Mesothelial cell of epicardium (in vitro differentiated cells): ENCODE measurements around the gene PITRM1. TPM values are rescaled to one million over a fixed set of nuclear protein-coding genes. Genes with fewer than 3 reads are reported as not detected.
"Not testable (repeated sequence)": the region's sequence is repeated elsewhere in the genome, so short reads cannot be mapped to it uniquely, and the experiment has no call there.

Experiments
- DNase-seq, 2 experiments: peaks; one replicate each; pipeline ENCODE4 v3.0.0; 2021; ENCODE audit warnings: low spot score in 2 of 2; ENCODE audit not compliant: unreplicated experiment in 2 of 2
- H3K27ac Mint-ChIP-seq: 2 replicates; pipeline ENCODE4 v1.8.0; 2021; ENCODE audit warnings: mixed read lengths
- H3K27me3 Mint-ChIP-seq: 2 replicates; pipeline ENCODE4 v1.8.0; 2021; ENCODE audit warnings: low read depth, mixed read lengths
- H3K36me3 Mint-ChIP-seq: 2 replicates; pipeline ENCODE4 v1.8.0; 2021; ENCODE audit warnings: mixed read lengths
- H3K4me1 Mint-ChIP-seq: 2 replicates; pipeline ENCODE4 v1.8.0; 2021; ENCODE audit warnings: mixed read lengths
- H3K4me3 Mint-ChIP-seq: 2 replicates; pipeline ENCODE4 v1.8.0; 2021; ENCODE audit warnings: mild to moderate bottlenecking, moderate library complexity, mixed read lengths
- H3K9me3 Mint-ChIP-seq: 2 replicates; pipeline ENCODE4 v1.8.0; 2021; ENCODE audit warnings: mixed read lengths
- total RNA-seq: library from RNA; stranded (reverse); gene quantifications from 3 replicates; pipeline ENCODE4 v1.2.1, GENCODE V29; 2021
- TF ChIP-seq, protein P1 (sequence below): fragments of 200-600 bp; sonication (generic); IDR thresholded peaks from one replicate; pipeline ENCODE4 v1.5.0; 2021; ENCODE audit warnings: antibody characterized with exemption; ENCODE audit not compliant: unreplicated experiment

PITRM1 gene, protein sequence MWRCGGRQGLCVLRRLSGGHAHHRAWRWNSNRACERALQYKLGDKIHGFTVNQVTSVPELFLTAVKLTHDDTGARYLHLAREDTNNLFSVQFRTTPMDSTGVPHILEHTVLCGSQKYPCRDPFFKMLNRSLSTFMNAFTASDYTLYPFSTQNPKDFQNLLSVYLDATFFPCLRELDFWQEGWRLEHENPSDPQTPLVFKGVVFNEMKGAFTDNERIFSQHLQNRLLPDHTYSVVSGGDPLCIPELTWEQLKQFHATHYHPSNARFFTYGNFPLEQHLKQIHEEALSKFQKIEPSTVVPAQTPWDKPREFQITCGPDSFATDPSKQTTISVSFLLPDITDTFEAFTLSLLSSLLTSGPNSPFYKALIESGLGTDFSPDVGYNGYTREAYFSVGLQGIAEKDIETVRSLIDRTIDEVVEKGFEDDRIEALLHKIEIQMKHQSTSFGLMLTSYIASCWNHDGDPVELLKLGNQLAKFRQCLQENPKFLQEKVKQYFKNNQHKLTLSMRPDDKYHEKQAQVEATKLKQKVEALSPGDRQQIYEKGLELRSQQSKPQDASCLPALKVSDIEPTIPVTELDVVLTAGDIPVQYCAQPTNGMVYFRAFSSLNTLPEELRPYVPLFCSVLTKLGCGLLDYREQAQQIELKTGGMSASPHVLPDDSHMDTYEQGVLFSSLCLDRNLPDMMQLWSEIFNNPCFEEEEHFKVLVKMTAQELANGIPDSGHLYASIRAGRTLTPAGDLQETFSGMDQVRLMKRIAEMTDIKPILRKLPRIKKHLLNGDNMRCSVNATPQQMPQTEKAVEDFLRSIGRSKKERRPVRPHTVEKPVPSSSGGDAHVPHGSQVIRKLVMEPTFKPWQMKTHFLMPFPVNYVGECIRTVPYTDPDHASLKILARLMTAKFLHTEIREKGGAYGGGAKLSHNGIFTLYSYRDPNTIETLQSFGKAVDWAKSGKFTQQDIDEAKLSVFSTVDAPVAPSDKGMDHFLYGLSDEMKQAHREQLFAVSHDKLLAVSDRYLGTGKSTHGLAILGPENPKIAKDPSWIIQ
- total RNA-seq: 68.8 to 75.5 TPM (median 72.4 TPM) in 3 replicates

DNA sequence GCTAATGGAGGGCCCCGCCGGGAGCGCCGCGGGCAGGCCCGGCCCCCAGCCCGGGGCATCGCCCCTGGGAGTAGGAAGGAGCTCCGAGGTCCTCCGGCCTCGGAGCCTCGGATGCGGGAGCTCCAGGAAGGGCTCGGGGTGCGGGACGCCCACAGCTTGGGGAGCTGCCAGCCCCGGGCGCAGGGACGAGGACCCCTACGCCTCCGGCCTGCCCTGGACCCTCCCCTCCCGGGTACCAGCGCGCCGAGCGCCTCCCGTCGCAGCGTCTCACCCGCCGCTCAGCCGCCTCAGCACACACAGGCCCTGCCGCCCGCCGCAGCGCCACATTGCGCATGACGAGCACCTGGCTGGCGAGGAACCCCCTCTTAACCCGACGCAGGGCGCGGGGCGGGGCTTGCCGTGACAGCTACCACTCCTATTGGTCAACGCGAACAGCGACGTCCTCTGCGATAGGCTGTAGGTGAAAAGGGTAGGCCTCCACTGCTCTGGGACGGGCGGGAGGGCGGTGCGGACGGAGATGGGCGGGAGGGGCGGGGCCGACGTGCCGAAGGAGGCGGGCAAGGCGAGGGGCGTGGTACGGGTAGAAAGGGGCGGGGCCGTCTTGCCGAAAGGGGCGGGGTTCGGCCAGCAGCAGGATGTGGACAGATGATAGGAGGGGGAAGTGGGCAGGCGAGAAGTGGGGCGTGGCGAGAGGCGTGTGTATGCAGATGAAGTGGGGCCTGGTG lies at the start of gene PITRM1:
PITRM1 (minus strand) TSS at position 337 of the 725 bp plus-strand sequence; CDS start at position 327, 10 bp downstream.
- peak within 1 kb of the TSS; percentile 85 for H3K4me3 Mint-ChIP-seq
- peak; percentile 97 to 99 for DNase-seq
- H3K4me1 Mint-ChIP-seq: peaks cover 10% of the 10 kb centered on the region
- peak within 1 kb of the TSS; percentile 91 for H3K27ac Mint-ChIP-seq
- peaks cover 1% of the 10 kb centered on the region for H3K9me3 Mint-ChIP-seq
- H3K36me3 Mint-ChIP-seq: peaks cover 12% of the 10 kb centered on the region
- TF ChIP-seq, protein P1, sequence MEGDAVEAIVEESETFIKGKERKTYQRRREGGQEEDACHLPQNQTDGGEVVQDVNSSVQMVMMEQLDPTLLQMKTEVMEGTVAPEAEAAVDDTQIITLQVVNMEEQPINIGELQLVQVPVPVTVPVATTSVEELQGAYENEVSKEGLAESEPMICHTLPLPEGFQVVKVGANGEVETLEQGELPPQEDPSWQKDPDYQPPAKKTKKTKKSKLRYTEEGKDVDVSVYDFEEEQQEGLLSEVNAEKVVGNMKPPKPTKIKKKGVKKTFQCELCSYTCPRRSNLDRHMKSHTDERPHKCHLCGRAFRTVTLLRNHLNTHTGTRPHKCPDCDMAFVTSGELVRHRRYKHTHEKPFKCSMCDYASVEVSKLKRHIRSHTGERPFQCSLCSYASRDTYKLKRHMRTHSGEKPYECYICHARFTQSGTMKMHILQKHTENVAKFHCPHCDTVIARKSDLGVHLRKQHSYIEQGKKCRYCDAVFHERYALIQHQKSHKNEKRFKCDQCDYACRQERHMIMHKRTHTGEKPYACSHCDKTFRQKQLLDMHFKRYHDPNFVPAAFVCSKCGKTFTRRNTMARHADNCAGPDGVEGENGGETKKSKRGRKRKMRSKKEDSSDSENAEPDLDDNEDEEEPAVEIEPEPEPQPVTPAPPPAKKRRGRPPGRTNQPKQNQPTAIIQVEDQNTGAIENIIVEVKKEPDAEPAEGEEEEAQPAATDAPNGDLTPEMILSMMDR: no peak
- H3K27me3 Mint-ChIP-seq: no peaks in the 10 kb centered on the region

DNA sequence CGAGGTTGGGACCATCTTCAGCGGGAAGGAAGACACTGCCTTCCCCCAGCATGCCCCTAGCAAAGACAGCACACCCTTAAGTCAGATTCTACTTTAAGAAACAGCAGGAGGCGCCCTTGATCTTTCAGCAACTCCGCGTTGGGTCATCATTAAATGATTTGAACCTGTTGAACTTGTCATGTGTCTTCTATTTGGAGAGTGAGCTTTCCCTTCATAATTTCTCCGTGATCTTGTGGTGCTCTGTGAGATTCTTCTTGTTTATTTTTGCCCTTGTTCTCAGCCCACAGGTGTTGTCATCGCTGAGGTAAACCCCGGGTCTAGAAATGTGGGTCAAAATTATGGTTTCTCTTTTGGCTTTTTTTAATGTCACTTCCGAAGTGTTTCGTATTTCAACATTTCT lies 49.5 kb upstream of the PITRM1 start:
- TF ChIP-seq, protein P1: no peak
- peaks cover 5% of the 10 kb centered on the region for H3K4me1 Mint-ChIP-seq
- no peaks in the 10 kb centered on the region for H3K36me3 Mint-ChIP-seq
- H3K4me3 Mint-ChIP-seq: no peak overlapping the region
- peaks cover 6% of the 10 kb centered on the region for H3K9me3 Mint-ChIP-seq
- no peaks in the 10 kb centered on the region for H3K27me3 Mint-ChIP-seq
- H3K27ac Mint-ChIP-seq: no peak overlapping the region
- no peak for DNase-seq

DNA sequence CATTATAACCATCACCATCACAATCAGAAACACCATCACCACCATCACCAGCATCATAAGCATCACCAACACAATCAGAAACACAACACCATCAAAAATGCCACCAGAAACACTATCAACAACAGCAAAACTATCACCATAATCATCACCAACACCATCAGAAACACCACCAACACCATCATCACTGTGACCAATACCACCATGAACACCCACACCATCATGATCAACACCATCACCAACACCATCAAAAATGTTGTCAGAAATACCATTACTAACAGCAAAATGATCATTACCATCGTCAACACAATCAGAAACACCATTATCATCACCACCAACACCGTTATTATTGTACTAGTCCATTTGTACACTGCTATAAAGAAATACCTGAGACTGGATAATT lies 49.0 kb upstream of the PITRM1 start:
- not testable (repeated sequence) for H3K27ac Mint-ChIP-seq, H3K36me3 Mint-ChIP-seq, H3K4me1 Mint-ChIP-seq, H3K27me3 Mint-ChIP-seq, H3K9me3 Mint-ChIP-seq, DNase-seq, H3K4me3 Mint-ChIP-seq

DNA sequence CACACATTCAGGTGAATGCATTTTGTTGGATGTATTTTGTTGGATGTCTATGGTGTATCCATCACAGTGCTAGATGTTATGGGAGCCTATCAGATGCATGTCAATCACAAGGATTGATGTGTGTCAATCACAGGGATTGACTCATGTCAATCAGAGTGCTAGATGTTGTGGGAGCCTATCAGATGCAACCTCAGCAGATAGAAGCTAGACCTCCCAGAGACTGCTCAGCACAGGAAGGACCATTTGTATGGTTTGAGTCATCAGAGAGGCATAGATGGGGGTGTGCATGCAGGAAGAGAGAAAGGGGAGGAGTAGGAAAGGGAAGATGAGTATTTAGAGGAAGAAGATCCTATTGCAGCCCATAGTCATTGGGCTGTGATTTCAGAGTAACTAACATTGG lies 48.3 kb upstream of the PITRM1 start:
- TF ChIP-seq, protein P1: no peak
- H3K36me3 Mint-ChIP-seq: no peaks in the 10 kb centered on the region
- H3K4me3 Mint-ChIP-seq: no peak overlapping the region
- no peaks in the 10 kb centered on the region for H3K27me3 Mint-ChIP-seq
- no peak for DNase-seq
- no peak overlapping the region for H3K27ac Mint-ChIP-seq
- H3K9me3 Mint-ChIP-seq: peaks cover 6% of the 10 kb centered on the region
- no peaks in the 10 kb centered on the region for H3K4me1 Mint-ChIP-seq

DNA sequence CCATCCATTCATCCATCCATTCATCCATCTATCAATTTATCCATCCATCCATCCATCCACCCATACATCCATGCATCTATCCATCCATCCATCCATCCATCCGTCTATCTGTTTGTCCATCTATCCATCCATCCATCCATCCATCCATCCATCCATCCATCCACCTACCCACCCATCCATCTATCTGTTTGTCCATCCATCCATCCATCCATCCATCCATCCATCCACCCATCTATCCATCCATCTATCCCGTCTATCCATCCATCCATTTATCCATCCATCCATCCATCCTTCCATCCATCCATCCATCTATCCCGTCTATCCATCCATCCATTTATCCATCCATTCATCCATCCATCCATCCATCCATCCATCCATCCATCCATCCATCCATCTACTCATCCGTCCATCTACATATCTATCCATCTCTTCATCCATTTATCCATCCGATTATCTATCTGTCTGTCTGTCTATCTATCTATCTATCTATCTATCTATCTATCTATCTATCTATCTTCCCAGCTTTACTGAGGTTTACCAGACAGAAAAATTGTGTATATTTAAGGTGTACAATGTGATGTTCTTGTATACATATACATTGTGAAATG lies 46.5 kb upstream of the PITRM1 start:
- H3K27ac Mint-ChIP-seq, H3K4me3 Mint-ChIP-seq, H3K36me3 Mint-ChIP-seq, H3K4me1 Mint-ChIP-seq, DNase-seq, H3K27me3 Mint-ChIP-seq, H3K9me3 Mint-ChIP-seq: not testable (repeated sequence)

DNA sequence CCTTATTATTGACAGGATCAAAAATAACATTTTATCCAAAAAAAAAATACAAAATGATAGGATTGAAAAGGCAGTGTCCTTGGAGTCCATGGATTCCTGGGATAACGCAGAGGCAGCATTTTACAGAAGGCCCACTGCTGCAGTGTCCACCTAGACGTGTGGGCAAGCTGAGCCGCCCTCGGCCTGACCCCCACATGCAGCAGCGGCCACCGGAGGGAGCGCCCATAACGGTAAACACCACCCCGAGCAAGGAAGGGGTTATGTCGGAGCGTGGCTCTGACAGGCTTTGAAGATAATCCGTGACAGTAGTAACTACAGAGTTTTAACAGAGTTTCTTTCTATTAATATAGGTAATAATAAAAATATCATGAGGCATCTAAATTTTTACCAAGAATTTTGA lies 45.3 kb upstream of the PITRM1 start:
- H3K9me3 Mint-ChIP-seq: peaks cover 6% of the 10 kb centered on the region
- no peak overlapping the region for H3K27ac Mint-ChIP-seq
- no peaks in the 10 kb centered on the region for H3K36me3 Mint-ChIP-seq
- H3K27me3 Mint-ChIP-seq: no peaks in the 10 kb centered on the region
- TF ChIP-seq, protein P1: no peak
- no peak for DNase-seq
- H3K4me1 Mint-ChIP-seq: peaks cover 15% of the 10 kb centered on the region
- H3K4me3 Mint-ChIP-seq: no peak overlapping the region
